Spleen (tissue), 11 donors: ENCODE measurements around the gene ZNF768. TPM values are rescaled to one million over a fixed set of nuclear protein-coding genes. Genes with fewer than 3 reads are reported as not detected.
"Not testable (repeated sequence)": the region's sequence is repeated elsewhere in the genome, so short reads cannot be mapped to it uniquely, and the experiment has no call there.

Source experiments
- DNase-seq: peaks from one replicate; pipeline ENCODE4 v3.0.0-alpha.2; 2020
- H3K27ac ChIP-seq, 8 donors: fragments of 200-600 bp; sonication (generic) in 7 of 8; 1 replicate in 4 of 8; 2 replicates in 4 of 8; pipeline versions ENCODE4 v1.5.0 to v1.8.0; 2016 to 2021; ENCODE audit warnings: inconsistent platforms in 4 of 8, mild to moderate bottlenecking in 4 of 8, moderate library complexity in 1 of 8
- H3K27me3 ChIP-seq, 7 donors: fragments of 200-600 bp; sonication (generic) in 6 of 7; replicated peaks in 1 of 7; 1 replicate in 4 of 7; 2 replicates in 3 of 7; pipeline versions ENCODE4 v1.5.0 to v1.8.0; 2016 to 2021; ENCODE audit warnings: inconsistent platforms in 3 of 7, mild to moderate bottlenecking in 1 of 7
- H3K36me3 ChIP-seq, 6 donors: fragments of 200-600 bp; sonication (generic) in 5 of 6; 1 replicate in 4 of 6; 2 replicates in 2 of 6; pipeline versions ENCODE4 v1.5.0 to v1.8.0; 2016 to 2021; ENCODE audit warnings: inconsistent platforms in 2 of 6
- H3K4me1 ChIP-seq, 6 donors: fragments of 200-600 bp; sonication (generic) in 5 of 6; 1 replicate in 3 of 6; 2 replicates in 3 of 6; pipeline versions ENCODE4 v1.5.0 to v1.8.0; 2016 to 2021; ENCODE audit warnings: inconsistent platforms in 3 of 6
- H3K4me3 ChIP-seq, 8 donors: fragments of 200-600 bp; sonication (generic) in 7 of 8; 1 replicate in 4 of 8; 2 replicates in 4 of 8; pipeline versions ENCODE4 v1.5.0 to v1.8.0; 2016 to 2021; ENCODE audit warnings: inconsistent platforms in 4 of 8, mild to moderate bottlenecking in 4 of 8, moderate library complexity in 2 of 8
- H3K9me3 ChIP-seq, 8 donors: fragments of 200-600 bp; sonication (generic) in 7 of 8; 1 replicate in 4 of 8; 2 replicates in 4 of 8; pipeline versions ENCODE4 v1.5.0 to v1.8.0; 2016 to 2021; ENCODE audit warnings: inconsistent platforms in 4 of 8
- CTCF ChIP-seq, 11 experiments: fragments of 200-600 bp in 7 of 11; fragments of 450-650 bp in 4 of 11; sonication (generic) in 4 of 11; IDR thresholded peaks in 8 of 11; conservative IDR thresholded peaks in 3 of 11; 1 replicate in 7 of 11; 2 replicates in 4 of 11; pipeline versions ENCODE4 v1.4.0 to v1.8.0; 2016 to 2021; ENCODE audit warnings: antibody characterized with exemption in 11 of 11, inconsistent platforms in 4 of 11, mild to moderate bottlenecking in 1 of 11
- POLR2A ChIP-seq, 3 donors: fragments of 450-650 bp; IDR thresholded peaks; one replicate each; pipeline ENCODE4 v1.5.1; 2017; ENCODE audit warnings: antibody characterized with exemption in 3 of 3, mild to moderate bottlenecking in 1 of 3
- POLR2AphosphoS5 ChIP-seq, 3 donors: sonication (generic); formaldehyde crosslinking; IDR thresholded peaks; one replicate each; pipeline ENCODE4 v1.5.1; 2017; ENCODE audit warnings: antibody characterized with exemption in 3 of 3
- WGBS, 5 donors: extraction: QIAGEN DNeasy Blood & Tissue Kit in 3 of 5; methylation state at CpG; one replicate each; pipeline versions ENCODE4 v1.1.5 to v1.1.7; 2013 to 2018; 5-methylcytosine and 5-hydroxymethylcytosine counted together
- intact Hi-C: fragments of 100-400 bp; cut with DNase I; formaldehyde crosslinking; loops from one replicate; pipeline ENCODE4 v1.15.0; 2023; ENCODE audit warnings: low total_unique reads
- polyA plus RNA-seq, 3 donors: library from polyadenylated mRNA; stranded (reverse); fragments of 200-250 nt; gene quantifications; one replicate each; pipeline ENCODE4 v1.2.1, GENCODE V29; 2013
- total RNA-seq, 7 donors: library from RNA; depleted of rRNA in 3 of 7; stranded (reverse); fragments of >200 nt in 3 of 7; fragmentation: NEBNext Ultra II Directional in 4 of 7; extraction: Animal tissue kit (Norgen Biotek cat#: 25700) in 4 of 7; gene quantifications; one replicate each; pipeline versions ENCODE4 v1.1.0 to v1.2.1, GENCODE V29; 2016 to 2021
- donor health status: healthy with polysubstance abuse.
- donor health status: DM: no; HTN: no; CAD: no; lungs with moderate emphysema.
- donor health status: DM: no; HTN: no; CAD: no.
- donor health status: Bipolar disorder and iron deficiency.
- donor health status: healthy.
- donor health status: DM: no; HTN: no; CAD: no.
- donor health status: DM: yes; HTN: yes; CAD: no.

Gene ZNF768
- total and polyA plus RNA-seq, 10 donors = 17.0 to 33.1 (median 24.8) TPM

DNA sequence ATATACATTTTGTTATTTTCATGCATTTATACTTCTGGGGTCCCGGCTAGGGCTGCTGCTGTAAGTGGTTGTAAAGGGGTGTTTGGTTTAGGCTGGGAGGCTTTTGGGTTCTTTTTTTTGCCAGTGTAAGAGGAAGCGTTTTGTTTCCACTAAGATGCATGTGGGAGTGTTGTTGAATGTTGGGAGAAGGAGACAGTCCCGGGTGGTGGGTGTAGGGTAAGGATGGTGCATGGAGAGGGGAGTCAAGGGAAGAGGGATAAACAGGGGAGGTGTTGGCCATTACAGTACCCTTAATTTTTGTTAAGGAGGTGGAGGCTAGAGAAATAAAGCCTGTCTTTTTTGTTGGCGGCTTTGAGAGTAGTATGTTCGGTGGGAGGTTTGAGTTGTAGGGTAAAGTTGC lies 16.7 kb upstream of the ZNF768 start:
- H3K27me3 ChIP-seq = no peaks in the 10 kb centered on the region
- no peak overlapping the region for H3K27ac ChIP-seq
- 75 to 88% (median 81%) methylated on average over 5 of the region's 5 CpGs for whole genome bisulfite sequencing, 5 donors
- intact Hi-C loops = no loop called here
- H3K36me3 ChIP-seq = no peaks in the 10 kb centered on the region
- no peaks in the 10 kb centered on the region for H3K9me3 ChIP-seq
- no peak for TF ChIP-seq POLR2A (IDR thresholded peaks at IDR 0.05)
- TF ChIP-seq POLR2AphosphoS5 (IDR thresholded peaks at IDR 0.05) = no peak
- TF ChIP-seq CTCF (IDR thresholded peaks at IDR 0.05 in 8 of 11, conservative IDR thresholded peaks at IDR 0.05 in 3 of 11) = no peak
- H3K4me1 ChIP-seq = peaks cover 0 to 5% (median 0%) of the 10 kb centered on the region in 6 donors
- DNase-seq = no peak
- H3K4me3 ChIP-seq = no peak overlapping the region

- intact Hi-C loops = no loop called here
- no peak for DNase-seq
- Histone ChIP-seq H3K4me3 (no peak overlapping the region), H3K27ac (no peak overlapping the region), H3K9me3 (no peaks in the 10 kb centered on the region), H3K4me1 (peaks cover 0 to 11% (median under 1%) of the 10 kb centered on the region in 6 donors), H3K36me3 (no peaks in the 10 kb centered on the region), H3K27me3 (no peaks in the 10 kb centered on the region)
- TF ChIP-seq CTCF (IDR thresholded peaks at IDR 0.05 in 8 of 11, conservative IDR thresholded peaks at IDR 0.05 in 3 of 11) (no peak), POLR2AphosphoS5 (IDR thresholded peaks at IDR 0.05) (no peak), POLR2A (IDR thresholded peaks at IDR 0.05) (no peak)
- WGBS, 5 donors = 76 to 87% (median 84%) methylated on average over 10 of the region's 10 CpGs
Measured at GRCh38 chr16:30541502-30542329, 15.3 kb upstream of the ZNF768 start.

- 76 to 91% (median 85%) methylated on average over 9 of the region's 9 CpGs for WGBS, 5 donors
- H3K4me3 ChIP-seq, intact Hi-C loops, H3K27ac ChIP-seq, H3K27me3 ChIP-seq, H3K9me3 ChIP-seq, H3K36me3 ChIP-seq, DNase-seq: not testable (repeated sequence)
- H3K4me1 ChIP-seq = peaks cover 0 to 16% (median 8%) of the 10 kb centered on the region in 6 donors
Measured at GRCh38 chr16:30540916-30541464, 14.6 kb upstream of the ZNF768 start.

- H3K27ac ChIP-seq, H3K36me3 ChIP-seq, DNase-seq, H3K4me3 ChIP-seq, H3K9me3 ChIP-seq, H3K27me3 ChIP-seq, intact Hi-C loops: not testable (repeated sequence)
- H3K4me1 ChIP-seq = peaks cover 0 to 21% (median 16%) of the 10 kb centered on the region in 6 donors
- WGBS, 5 donors = 85 to 96% (median 90%) methylated on average over 10 to 13 of the region's 13 CpGs
Measured at GRCh38 chr16:30539986-30540526, 13.7 kb upstream of the ZNF768 start.
